NCI-H1930 (cell line): ENCODE measurements around the gene BFSP1.
A peak's percentile ranks its signal among the peaks of the same experiment; 100 is the strongest.

Source experiments
- DNase-seq, 2 experiments: peaks; one replicate each; lab custom pipeline; 2025; lab: John Stamatoyannopoulos, UW

The BFSP1 gene

DNA sequence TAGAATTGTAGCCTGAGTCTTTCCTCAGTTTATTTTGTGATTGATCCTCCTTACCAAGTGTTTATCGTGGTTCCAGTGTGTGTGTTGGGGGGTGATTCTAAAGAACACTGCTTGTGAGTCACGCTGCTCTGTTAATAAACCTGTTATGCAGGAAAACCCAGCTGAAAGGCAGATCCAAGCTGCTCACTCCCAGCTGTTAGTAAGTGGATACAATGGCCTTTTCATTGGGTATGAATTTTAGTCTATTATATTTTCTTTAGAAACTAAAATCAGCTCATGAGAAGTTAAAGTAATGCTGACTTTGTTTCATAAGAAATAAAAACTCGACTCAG is 26.5 kb upstream of the BFSP1 start:
- no peak for DNase-seq

DNA sequence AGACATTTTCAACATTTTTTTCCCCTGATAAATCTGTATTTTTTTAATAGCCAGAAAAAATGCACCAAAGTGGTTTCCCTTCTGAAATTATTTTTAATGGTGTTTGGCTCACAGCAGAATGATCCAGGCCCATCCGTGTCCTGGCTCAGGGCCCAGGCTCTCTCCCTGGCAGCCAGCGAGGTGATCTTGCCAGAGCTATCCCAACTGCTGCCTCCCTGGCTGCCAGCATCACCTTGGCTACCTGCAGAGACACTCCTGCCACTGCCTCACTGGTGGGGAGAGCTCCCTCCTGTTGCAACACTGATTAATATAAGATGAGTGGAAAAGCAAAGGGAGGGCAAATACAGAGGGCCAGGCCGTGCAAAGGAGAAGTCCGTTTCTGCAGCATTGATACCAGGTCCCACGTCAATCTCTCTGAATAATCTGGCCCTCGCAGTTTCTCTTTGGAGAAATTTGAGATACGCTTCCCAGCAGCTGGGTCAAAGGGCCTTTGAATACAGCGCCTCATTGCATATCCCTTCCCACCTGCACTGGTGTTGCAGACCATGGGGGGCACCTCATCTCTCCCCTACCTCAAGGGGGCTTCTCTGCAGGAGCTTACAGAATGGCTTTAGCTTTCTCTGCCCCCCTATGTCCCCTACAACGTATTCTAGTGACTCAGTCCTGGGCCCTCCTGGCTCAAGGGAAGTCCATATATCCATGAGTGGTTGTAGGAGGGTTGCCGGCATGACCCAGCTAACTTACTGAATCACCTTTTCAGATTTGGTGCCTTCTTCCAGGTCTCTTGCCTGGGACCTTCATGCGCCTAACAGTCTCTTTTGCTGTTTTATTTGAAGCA is 25.9 kb upstream of the BFSP1 start:
- no peak for DNase-seq

DNA sequence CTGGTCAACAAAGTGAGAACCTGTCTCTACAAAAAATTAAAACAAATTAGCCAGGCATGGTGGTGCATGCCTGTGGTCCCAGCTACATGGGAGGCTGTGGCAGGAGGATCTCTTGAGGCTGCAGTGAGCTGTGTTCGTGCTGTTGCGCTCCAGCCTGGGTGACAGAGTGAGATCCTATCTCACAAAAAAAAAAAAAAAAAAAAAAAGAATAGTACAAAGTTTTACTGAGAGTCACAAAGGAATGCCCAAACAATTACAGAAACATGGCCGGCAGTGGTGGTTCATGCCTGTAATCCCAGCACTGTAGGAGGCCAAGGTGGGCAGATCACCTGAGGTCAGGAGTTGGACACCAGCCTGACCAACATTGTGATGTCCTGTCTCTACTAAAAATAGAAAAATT is 23.9 kb upstream of the BFSP1 start:
- DNase-seq, result no peak

DNA sequence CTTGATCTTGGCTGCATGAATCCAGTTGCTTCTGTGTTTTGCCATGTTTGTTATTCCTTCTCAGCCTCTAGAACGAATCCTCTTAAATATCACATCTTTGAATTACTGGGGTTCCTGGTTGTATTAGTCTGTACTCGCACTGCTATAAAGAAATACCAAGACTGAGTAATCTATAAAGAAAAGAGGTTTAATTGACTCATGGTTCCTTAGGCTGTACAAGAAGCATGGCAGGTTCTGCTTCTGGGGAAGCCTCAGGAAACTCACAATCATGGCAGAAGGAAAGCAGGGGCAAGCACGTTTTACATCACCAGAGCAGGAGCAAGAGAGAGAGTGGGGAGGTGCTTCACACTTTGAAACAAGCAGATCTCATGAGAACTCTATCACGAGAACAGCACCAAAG is 18.0 kb upstream of the BFSP1 start:
- no peak for DNase-seq

DNA sequence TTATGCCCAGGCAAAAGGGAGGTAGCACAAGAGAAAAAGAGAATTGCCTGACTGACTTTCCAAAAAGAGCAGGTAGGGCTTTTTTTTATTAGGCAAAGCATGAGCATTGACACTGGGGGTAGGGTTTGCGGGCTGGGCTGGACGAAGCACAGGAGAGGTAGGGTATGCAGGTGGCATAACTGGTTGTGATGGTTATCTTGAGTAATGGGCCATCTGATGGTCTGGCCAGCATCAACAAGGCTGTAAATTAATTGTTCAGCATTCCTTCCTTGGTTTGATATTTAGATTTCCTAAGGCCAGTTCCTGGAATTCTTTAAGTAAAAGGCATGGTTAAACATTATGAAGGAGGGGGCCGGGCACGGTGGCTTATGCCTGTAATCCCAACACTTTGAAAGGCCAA is 13.9 kb upstream of the BFSP1 start:
- no peak for DNase-seq

DNA sequence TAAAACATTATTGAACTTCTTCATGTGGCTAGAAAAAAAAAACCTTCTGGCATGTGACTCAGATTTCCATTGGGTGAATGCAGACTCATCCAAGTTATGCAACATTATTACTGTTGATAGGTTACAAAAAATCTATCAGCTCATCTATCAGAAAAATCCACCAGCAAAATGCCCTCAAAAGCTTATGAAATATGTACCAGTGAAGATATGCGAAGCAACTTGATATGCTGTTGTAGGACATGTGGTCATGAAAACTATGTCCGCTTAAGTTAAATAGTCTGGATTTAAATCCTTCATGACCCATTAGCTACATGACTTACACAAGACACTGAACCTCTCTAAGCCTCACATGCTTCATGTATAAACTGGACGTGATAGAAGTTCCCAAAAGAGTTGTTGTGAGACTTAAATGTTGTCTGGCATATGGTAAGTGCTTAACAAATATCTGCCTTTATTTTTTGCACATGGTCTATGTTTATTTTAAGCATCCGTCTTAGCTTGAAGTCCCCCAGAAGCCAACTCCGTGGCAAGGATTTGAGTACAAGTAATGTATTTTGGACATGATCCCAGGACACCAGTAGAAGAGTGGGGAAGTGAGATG is 12.5 kb upstream of the BFSP1 start:
- DNase-seq, result no peak

DNA sequence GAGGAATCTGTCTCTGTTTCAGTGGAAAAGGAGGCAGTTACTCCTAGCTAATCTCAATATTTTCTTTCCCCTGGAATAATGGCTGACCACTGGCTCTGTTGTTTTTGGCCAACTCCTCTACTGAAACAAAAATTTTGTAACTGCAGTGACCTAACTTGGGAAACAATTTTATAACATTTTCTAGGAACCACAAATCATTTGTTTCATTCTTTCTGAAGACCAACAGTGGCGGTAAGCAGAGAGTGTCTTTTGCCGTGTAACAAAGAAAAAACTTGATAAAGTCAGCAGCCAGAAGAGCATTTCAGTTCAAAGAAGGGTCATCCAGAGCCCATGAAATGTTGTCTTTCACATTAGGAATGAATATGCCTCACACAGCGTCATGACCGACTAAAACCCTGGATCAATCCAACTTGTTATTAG is 11.8 kb upstream of the BFSP1 start:
- DNase-seq, result no peak

DNA sequence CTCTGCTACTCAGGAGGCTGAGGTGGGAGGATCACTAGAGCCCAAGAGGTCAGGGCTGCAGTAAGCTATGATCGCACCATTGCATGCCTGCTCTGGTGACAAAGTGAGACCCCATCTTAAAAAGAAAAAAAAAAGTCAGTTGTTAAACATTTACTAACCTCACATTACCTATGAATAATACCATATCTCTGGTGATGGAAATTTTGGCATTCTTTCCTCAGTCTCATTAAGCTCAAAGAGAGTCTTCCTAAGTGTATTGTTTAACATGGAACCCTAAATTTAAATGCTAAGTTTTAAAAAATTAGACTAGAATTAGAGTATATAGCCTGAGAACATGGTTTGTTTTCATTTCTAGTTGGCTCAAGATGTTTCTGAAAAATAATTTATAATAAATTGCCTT is 11.3 kb upstream of the BFSP1 start:
- no peak for DNase-seq

DNA sequence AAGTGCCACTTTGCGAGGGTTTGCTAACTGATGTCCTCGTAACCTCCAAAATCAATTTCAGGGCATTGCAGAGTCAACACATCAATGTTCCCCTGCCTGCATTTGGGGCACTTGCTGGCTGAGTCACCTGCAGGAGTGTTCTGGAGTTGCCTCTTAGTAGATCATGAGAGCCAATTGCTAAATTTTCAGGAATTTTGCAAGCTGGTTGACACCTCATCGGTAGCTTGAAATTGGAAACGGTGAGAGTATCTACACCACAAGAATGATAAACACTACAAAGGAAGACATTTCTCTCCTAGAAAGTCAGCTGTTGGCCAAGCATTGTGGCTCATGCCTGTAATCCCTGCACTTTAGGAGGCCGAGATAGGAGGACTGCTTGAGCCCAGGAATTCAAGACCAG is 10.8 kb upstream of the BFSP1 start:
- no peak for DNase-seq

DNA sequence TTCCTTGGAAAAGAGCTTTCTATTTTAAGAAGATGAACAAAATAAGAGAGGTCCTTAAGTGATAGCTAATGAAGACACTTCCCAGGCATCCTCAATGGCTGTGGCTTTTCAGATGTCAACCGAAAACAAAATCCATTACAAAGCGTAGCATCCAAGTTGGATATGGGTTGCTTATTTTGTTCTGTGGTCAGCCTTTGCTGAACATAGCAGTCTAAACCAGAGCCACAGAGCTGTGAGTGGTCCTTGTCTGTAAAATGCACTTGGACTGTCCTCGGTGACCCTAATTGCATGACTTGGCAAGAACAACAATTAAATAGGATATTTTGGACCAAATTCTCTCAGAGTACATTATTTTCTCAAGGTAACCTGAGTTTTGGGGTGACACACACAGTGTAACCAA is 10.4 kb upstream of the BFSP1 start:
- DNase-seq, result no peak

DNA sequence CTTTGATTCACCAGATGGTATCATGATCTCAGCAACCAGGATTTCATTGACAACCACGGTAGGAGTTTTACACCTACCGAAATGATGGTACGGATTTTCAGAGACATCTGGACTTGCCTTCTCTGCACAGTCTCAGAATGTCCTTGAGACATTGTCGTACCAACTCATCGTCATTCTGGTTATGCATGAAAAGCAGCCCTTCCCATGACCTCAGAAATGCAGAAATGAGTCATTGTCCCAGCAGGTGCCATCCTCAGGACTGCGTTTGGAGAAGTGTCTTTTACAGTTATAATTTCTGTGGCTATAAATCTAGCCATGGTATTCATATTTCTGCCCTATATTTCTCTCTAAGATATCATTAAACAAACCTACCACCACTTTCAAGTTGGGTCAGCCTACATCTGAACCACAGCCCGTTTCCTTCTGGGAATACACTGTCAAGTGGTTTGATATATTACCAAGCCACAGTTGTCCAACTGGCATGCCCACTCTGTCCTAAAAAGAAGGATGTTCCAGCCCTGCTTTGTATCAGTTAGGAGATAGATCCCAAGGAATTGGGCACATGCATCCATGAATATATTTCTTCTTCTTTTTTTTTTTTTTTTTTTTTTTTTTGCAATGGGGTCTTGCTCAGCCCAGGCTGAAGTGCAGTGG is 7.5 kb upstream of the BFSP1 start:
- DNase-seq, result no peak

DNA sequence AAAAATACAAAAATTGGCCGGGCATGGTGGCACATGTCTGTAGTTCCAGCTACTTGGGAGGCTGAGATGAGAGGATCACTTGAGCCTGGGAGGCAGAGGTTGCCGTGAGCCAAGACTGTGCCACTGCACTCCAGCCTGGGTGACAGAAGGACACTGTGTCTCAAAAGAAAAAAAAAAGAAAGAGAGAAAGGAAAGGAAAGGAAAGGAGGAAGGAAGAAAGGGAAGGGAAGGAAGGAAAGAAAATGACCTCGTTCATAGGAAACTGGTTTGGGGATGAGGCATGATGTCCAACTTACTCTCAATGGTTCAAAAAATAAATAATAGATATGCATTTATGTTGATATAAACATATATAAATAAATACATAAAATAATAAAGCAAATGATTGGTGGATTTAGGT is 6.8 kb upstream of the BFSP1 start:
- no peak for DNase-seq

DNA sequence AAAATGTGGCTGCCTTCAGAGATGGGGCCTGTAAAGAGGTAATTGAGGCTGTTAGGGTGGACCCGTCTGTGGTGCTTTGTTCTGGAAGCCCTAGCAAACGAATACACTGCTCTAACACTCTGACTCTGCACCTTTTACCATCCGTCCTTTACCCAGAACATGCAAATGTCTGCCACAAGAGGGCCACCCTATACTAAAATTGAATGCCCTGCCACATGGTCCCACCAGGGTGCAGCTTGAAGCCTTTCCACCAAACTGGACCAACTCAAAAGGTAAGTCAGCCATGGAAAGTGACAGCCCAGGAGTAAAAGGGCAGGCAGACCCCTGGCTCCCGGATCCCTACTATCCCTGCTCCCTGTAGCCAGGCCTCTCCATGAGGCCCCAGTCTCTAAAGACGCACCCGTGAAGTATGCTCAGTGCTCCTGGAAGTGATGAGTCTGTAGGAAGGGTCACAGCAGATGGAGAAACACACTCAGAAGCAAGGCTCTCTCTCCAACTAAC is 5.8 kb upstream of the BFSP1 start:
- DNase-seq, result peak; percentile 36 to 50

DNA sequence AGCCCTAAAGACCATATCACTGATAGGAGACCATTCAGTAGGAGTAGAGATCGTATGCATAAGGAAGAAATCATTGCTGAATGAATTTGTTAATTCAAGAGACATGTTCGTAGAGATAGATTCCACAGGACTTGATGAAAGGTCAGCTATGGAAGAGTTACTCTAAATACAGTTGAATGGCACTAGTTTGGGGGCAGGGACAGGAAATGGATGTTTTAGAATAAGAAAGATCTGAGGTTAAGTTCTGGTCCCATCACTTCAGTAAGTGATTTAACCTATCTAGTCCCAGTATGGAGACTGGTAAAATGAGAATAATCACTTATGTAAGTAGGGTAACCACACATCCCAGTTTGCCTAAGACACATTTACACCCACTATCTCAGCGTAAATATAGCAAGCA is 2.9 kb upstream of the BFSP1 start:
- no peak for DNase-seq

DNA sequence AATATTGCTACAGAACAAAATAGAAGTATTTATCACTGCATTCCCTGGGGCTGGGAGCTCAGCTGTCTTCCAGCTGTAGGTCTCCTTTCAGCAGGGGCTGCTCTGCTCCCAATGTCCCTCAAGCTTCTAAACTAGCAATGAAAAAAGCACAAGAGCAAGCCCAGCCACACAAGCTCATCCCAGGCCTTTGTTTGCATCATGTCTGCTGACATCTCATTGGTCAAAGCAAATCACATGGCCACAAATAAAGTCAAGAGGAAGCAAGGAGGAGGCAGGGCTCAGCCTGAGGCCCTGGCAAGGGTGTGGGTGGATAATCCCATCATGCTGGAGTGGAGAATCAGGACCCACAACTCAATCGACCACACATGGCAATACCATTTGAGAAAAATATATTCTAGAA is 2.2 kb upstream of the BFSP1 start:
- DNase-seq, result peak in 1 of 2 experiments; percentile 12

DNA sequence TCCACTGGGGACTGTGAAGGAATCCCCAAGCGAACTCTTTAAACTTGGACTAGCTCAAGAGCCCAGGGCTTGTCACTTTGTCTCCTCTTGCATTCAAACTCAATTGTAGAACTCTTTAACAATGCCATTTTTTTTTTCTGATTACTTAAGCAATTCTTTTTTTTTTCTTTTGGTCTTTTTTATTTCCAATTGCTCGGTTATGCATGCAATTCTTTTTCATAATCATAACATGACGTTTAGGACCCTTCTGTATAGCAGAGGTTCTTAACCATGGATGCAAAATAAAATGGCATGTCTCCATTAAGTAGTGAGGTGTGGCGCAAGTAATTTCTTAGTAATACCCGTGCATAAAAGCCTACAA is 466 bp upstream of the BFSP1 start:
- no peak for DNase-seq

DNA sequence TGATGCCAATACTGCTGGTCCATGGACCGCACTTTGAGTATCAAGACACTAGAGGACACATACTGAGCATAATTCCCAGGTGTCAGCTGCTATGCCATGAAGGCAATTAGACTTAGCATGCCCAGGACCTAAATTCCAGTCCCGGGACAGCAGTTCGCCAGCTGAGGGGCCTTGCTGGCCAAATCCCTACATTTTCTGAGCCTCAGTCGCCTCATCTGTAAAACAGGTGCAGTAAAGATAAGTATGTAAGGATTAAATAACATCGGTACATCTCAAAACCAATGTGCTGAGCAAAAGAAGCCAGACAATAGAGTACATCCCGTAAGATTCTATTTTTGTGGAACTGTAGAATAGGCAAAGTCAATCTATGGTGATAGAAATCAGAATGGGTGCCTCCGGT is 1.0 kb downstream of the BFSP1 start:
- DNase-seq, result no peak

DNA sequence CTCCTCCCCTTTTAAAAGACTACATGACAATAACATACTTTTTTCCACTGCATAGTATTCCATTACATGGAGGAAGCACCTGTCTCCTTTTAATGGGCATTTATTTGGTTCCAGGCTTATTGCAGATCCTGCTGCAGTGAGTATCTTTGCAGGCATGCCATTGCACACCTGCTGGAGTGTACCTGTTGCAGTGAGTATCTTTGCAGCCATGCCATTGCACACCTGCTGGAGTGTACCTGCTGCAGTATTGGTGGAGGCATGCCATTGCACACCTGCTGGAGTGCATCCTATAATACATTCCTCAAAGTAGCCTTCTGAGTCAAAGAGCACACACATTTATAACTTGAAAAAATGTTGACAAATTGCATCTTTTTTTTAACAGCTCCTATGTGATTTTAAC is 1.6 kb downstream of the BFSP1 start:
- no peak for DNase-seq

DNA sequence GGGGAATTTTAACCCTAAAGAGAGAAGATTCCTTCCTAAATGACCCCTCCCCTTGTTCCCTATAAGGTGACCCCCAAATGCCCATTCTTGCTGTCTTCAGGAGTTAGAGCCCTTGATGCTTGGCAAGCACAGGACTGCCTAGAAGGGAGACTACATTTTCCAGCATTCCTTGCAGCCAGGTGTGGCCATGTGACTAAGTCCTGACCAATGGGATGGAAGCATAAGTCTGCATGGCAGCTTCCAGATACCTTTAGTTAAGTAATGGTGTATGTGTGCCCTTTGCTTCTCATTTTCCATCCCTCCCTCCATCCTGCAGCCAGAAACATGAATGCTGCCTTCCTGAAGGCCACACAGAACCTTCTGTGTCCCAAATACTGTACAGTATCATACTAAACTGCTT is 5.5 kb downstream of the BFSP1 start:
- peak; percentile 17 for DNase-seq

DNA sequence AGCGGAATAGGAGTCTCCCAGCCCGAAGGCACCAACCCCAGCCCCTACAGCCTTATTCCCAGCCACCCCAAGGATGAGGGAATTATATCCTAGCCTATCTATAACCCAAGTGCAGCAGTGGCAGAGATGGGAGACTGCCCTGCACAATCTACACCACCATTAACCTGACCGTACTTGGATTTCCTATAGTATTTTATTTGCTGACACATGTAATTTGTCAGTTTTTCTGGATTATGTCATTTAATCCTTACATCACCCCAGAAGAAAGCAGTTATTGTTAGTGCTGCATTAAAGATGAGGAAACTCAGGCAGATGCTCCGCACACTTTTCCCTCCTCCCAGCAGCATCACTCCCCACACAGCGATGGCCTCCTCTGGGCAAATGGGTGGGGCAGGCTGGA is 6.0 kb downstream of the BFSP1 start:
- no peak for DNase-seq

DNA sequence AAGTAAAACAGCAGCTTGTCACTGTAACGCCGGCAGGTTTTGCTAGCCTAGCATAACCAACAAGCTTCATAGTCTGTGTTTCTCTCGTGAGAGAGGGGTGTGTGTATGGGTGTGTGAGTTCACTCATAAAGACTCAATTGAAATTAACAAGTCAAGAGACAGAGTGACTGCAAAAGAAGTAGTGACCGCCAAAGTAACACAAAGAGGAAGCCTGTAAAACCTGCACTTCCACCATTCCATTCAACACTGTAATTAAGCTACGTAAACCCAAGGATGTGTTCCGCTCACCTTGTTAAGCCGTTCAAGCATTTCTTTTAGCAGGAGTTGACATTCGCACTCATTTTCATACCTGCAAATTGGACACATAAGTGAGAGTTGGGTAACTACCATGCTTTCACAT is 6.6 kb downstream of the BFSP1 start:
- DNase-seq, result no peak

DNA sequence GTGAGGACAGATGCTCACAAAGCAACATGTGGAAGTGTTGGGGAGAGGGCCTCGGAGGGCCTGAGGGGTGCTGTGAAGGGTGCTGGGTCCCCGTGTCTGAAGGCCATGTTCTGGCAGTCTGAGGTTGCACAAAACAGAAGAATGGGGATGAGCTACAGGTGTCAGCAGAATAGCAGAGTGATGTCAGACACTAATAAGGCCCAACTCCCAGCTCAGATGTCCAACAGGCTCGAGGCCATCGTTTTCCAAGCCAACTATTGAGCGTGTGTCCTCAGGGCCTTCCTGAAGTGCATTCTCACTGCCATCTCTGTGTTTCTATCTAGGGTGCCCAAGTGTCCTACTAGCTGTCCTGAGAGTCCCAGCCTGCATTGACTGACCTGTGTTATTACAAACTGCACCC is 7.9 kb downstream of the BFSP1 start:
- DNase-seq, result no peak

DNA sequence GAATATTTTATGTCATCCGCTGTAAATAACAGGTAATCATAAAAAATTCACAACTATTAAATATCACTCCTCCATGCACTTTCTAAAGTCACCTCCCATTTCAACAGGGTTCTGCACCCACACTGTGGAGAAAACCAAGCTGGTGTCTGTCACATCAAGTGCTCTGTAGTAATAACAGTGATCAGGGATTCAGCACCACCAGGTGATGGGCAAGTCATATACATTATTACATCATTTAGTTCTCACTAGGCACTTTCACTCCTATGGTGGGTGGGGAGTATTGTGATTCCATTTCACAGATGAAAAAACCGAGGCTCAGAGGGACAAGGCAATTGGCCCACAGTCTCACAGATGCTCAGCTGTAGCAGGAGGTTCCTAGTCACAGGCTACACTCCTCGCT is 8.7 kb downstream of the BFSP1 start:
- DNase-seq, result no peak

DNA sequence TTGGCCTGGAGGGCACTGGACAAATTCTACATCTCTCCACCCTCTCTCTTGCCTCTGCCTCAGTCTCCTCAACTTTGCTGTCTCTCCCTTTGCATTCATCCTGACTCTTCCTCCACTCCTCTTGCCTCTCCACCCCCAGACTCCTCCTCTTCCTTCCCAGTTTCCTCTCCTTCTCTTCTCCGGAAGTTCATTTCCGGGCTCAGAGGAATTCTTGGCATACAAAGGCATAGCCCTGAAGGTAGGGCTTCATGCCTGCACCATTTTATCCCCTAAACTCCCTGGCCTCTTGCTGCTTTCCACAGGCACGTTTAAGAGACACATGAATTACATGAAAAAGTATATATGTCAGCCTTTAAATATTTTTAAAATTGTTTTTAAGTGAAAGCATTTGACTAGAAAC is 10.6 kb downstream of the BFSP1 start:
- no peak for DNase-seq
